ENCODE results near the gene C9.
"Not testable (repeated sequence)": the region's sequence is repeated elsewhere in the genome, so short reads cannot be mapped to it uniquely, and the experiment has no call there.

Gene C9

DNA sequence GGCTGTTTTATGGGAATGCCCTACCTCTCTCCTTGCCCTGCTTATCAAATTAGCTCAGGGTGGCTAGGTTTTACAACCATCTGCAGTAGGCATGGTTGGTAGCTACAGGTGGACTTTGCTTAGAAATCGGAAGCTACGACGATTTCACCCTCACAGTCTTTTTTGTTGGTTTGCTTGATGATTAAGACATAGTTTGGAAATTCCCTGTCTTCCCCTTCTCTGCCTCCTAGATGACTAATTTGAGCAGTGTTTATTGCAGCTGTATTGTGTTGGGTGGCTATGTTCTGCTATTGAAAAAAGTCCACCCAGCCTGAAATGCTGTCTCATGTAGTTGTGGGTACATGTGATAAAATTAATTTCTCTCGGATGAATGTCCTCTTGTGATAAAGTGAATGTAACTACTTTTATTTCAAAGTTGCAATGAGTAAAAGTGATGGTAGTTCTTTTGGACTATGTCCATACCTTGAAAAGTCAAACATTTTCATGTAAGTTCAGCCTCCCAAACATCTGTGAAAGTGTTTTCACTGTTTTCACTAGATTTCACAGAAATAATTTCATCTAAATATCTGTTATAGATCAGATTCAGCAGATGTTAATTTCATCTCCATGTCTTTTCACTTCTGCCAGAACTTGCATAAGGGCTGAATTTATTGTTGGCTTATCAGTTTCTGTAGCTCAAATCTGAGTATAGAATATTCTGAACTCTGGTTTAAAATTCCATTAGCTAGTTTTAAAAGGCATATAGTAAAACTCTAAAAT lies 107.6 kb downstream of the C9 start:
- no peak for DNase-seq

DNA sequence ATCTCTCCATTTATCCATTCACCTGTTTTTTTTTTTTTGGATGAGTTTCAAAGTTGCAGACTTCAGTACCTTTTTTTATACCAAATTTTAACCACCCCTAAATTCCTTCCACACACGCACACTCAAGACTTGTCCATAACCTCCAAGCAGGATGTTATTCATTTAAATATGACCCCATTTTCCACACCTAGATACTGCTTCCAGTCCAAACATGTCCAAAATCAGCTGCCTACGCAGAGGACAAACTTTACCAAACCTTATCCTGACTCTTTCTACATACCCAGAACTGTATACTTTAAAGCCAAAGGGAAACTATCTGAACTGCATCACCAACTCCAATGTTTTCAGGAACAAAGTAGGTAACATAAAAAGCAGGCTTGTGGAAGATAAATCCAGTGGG lies 108.9 kb downstream of the C9 start:
- DNase-seq = no peak

DNA sequence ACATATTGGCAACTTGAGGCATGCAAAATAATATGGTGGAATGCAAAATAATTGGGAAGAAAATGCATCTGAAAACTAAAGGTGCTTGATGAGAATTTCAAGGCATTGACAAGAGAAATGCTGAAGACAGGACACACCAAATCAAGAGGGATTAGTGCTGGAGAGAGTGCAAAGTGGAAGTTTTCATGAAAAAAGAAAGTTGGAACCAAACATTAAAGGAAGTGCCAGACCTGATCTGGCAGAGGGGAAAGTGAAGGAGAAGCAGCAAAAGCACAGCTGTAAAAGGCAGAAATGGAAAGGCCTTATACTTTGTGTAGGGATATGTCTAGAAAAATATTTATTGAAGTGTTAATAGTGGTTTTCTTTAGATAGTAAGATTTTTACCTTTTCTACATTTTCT lies 109.6 kb downstream of the C9 start:
- no peak for DNase-seq

DNA sequence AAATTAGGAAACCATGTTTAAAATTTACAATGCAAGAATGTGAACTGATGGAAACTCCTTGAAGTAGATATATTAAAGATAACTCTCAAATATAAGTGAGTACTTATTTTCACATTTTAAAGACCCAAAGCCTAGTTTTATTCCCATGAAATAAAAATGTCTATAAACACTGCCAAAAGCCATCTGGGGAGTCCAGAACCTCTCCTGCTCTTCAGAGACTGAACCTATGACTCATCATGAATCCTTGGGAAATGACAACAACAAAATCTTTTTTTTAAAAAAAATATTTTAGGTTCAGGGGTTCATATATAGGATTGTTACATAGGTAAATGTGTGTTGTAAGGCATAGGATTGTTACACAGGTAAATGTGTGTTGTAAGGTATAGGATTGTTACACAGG lies 111.1 kb downstream of the C9 start:
- DNase-seq = no peak

DNA sequence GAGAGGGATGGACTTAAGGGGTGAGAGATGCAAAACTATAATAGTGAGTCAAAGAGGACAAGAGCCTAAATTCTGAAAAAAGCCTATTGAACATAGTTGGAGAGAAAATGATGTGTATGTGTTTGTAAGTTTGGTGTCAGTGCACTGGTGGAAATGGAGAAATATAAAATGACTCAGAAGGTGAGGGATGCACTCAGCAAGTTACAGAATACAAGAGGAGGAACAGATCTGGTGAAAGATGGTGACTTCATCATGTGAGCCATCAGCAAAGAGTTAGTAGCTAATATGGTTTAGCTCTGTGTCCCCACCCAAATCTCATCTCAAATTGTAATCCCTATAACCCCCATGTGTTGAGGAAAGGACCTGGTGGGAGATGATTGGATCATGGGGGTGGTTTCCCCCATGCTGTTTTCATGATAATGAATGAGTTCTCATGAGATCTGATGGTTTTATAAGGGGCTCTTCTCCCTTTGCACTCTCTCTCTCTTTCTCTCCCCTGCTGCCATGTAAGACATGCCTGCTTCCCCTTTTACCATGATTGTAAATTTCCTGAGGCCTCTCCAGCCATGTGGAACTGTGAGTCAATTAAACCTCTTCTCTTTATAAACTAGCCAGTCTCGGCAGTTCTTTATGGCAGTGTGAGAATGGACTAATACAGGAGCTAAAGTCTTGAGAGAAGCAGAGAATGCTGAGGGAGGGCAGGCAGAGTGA lies 114.6 kb downstream of the C9 start:
- DNase-seq = no peak

DNA sequence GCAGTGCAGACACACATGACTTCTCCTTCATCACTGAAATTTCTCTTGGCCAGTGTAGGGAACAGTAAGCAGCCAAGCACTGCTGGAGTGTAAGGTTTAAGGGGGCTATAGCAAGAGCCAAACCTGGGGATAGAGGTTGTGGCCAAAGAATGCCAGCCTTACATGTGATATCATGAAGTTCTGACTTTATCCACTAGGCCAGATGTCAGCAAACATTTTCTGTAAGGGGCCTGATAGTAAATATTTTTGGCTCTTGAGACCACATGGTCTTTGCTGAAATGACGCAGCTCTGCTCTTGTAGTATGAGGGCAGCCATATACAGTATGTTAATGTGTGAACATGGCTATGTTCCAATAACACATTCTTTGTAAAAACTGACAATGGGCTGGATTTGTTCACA lies 115.2 kb downstream of the C9 start:
- no peak for DNase-seq

DNA sequence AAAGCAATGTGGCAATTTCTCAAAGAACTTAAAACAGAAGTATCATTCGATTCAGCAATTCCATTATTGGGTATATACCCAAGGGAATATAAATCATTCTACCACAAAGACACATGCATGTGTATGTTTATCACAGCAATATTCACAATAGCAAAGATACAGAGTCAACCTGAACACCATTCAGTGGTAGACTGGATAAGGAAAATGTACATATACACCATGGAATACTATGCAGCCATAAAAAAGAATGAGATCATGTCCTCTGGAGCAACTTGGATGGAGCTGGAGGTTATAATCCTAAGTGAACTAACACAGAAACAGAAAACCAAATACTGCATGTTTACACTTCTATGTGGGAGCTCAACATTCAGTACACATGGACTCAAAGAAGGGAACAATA lies 123.5 kb downstream of the C9 start:
- no peak for DNase-seq

DNA sequence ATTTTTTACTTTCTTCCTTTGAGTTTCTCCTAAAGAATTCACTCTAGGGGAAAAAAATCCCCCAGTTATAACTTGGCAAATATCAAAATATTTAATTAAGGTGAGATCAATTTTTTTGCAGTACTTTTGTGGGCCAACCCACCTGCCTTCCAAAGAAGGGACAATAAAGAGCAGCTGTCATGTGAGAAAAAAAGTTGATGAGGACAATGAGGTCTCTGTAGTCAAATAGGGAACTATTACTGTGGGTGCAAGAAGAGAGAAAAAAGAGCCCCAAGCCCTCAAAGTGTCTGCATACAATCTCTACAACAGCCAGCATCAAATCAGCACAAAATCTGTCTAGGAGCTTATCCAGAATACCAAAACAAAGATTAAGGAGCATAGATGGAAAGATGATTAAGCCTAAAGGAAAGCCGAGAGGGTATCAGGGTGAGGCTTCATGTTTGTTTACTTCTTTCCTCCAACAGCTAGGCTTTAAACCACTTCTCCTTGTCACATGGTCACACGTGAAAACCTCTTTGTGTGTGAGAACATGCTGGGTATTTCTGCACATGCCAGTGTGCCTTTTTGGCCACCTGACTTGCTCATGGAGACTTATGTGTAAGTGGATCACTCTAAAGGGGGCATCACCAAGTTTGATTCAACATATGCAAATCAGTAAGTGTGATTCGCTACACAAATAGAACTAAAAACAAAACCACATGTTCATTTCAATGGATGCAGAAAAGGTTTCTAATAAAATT lies 125.8 kb downstream of the C9 start:
- DNase-seq = no peak

DNA sequence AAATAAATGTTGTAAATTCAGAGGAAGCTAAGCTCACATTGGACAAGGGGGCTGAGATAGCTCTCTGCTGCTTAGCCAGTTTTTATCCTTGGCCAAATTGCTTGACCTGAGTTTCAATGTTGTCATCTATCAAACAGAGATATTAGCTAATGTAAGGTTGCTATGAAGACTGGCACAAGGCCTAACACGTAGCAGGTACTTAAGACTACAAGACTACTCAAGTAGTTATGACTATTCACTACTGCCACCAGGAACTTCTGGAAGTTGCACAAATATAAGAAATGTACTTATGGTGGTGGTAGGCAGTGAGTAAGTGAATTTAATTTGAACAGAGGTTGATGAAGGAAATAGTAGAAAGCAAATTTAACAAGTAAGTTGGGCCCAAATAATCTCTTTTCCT lies 127.6 kb downstream of the C9 start:
- DNase-seq = no peak

DNA sequence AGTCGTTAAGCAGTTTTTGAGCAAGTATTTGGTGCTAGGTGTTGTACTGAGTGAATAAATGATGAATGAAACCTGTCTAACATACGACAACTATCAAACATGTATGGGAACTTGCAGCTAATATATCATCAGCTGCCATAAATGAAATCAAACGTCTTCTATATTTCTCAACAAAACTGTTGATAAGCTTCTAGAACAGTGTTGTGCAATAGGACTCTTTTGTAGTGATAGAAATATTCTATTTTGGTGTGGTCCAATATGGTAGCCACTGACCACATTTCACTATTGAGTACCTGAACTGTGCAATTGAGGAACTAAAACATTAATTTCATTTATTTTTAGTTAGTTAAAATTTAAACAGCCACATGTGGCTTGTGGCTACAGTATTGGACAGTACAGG lies 128.6 kb downstream of the C9 start:
- no peak for DNase-seq

DNA sequence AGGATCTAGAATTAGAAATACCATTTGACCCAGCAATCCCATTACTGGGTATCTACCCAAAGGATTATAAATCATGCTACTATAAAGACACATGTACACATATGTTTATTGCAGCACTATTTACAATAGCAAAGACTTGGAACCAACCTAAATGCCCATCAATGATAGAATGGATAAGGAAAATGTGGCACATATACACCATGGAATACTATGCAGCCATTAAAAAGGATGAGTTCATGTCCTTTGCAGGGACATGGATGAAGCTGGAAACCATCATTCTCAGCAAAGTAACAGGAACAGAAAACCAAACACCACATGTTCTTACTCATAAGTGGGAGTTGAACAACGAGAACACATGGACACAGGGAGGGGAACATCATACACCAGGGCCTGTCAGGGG lies 129.8 kb downstream of the C9 start:
- not testable (repeated sequence) for DNase-seq
